Middle frontal gyrus (tissue), 1 donor: ENCODE data around the gene VSTM2B.

Experiments
- DNase-seq: peaks from one replicate; pipeline ENCODE4 v3.0.0-alpha.2; 2015; ENCODE audit warnings: low spot score; ENCODE audit errors: extremely low spot score

VSTM2B gene

GRCh38 chr19:29587518-29587986 is 61.8 kb downstream of the VSTM2B start:
- DNase-seq: no peak

- DNase-seq: no peak
These were observed 62.3 kb downstream of the VSTM2B start for GRCh38 chr19:29588095-29588494.

DNA sequence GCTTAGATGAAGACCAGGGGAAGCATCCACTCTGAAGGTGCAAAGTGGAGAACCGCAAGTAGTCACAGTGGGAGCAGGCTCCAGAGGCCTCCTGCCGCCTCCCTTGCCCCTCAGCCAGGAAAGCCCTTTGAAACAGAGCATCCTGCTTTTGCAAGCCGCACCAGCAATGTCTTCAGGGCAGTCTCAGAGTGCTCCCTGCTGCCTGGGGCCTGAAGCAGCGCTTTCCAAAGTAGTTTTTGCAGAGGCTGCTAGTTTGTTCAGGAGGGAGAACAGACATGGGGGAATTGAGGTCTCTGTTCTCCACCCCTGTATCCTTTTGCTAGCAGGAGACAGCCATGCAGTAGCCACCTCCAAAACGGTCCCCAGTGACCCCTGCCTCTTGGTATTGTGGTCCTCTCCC is 64.5 kb downstream of the VSTM2B start:
- no peak for DNase-seq

GRCh38 chr19:29591670-29592069 is 65.9 kb downstream of the VSTM2B start:
- no peak for DNase-seq

GRCh38 chr19:29593869-29594268 is 68.1 kb downstream of the VSTM2B start:
- DNase-seq: no peak

- DNase-seq: no peak
These were observed 70.4 kb downstream of the VSTM2B start for GRCh38 chr19:29596080-29596727.

GRCh38 chr19:29596885-29597525 is 71.2 kb downstream of the VSTM2B start:
- DNase-seq: peak; percentile 13

GRCh38 chr19:29598036-29598435 is 72.2 kb downstream of the VSTM2B start:
- DNase-seq: no peak

- DNase-seq: no peak
These were observed 72.7 kb downstream of the VSTM2B start for GRCh38 chr19:29598496-29598895.

DNA sequence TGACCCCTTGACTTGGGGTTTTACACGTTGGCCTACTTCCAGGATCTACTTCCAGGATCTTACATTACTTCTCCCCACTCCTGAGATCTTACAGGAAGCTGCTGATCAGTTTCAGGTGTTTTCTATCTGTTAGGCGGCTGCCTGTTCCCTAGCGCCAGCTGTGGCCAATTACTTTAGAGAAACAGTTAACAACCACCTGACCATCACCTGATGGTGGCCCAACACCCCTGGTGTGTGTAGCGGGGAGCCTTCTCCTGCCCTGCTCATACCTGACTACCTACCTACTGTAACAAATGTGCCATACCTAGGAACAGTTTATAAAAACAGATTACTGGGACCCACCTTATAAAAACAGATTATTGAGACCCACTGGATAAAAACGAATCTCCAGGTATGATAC is 77.5 kb downstream of the VSTM2B start:
- DNase-seq: no peak

GRCh38 chr19:29605653-29606419 is 80.0 kb downstream of the VSTM2B start, which contains the start of gene POP4:
Gene POP4, plus strand, starts transcription at chr19:29606283. Its CDS starts 36 bp downstream, at chr19:29606319.
- peak; percentile 98 for DNase-seq

DNA sequence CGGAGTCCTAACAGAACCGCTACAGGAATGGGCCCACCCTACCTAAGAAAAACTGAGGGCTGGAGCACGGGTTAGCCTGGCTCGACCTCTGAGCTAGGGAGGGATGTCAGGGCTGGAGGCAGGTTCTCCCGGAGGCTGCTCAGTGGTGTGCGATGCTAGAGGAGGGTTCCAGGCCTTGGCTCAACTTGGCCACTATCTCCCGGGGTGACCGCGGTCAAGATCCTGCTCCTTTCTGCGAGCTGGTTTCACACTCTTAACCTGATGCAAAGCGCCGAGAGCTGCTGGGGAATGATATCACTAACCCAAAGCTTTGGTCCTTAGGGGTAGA is 80.6 kb downstream of the VSTM2B start:
- no peak for DNase-seq

DNA sequence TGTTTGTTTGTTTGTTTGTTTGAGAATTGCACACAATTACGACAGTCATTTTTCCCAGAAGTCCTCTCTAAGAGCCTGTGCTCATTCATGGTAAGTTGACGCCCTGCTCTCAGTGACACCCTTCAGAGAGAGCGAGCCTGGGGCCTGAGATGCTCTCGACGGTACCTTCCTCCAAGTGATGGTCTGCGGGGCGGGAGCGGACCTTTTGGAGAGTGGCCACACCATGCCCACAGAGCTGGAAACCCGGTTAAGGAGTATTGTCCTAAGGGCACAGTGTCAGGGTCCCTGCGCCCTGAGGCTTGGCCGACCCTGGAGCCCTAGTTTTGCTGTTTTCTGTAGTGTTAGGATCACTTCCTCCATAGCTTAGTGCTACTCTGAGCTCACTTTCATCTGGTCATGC is 83.8 kb downstream of the VSTM2B start:
- DNase-seq: no peak

DNA sequence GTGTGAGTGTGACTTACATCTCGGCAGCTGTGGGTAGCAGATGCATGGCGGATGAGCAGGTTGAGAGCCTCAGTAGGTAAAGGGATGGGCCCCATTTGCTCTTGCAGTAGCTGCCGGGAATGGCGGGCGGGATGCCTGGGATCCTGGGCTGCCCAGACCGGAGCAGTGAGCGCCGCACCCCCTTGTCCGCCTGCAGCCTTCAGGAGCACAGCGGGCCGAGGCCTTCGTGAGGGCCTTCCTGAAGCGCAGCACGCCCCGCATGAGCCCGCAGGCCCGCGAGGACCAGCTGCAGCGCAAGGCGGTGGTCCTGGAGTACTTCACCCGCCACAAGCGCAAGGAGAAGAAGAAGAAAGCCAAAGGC is 84.4 kb downstream of the VSTM2B start:
- no peak for DNase-seq

GRCh38 chr19:29610574-29611271 is 84.9 kb downstream of the VSTM2B start:
- DNase-seq: peak; percentile 69

DNA sequence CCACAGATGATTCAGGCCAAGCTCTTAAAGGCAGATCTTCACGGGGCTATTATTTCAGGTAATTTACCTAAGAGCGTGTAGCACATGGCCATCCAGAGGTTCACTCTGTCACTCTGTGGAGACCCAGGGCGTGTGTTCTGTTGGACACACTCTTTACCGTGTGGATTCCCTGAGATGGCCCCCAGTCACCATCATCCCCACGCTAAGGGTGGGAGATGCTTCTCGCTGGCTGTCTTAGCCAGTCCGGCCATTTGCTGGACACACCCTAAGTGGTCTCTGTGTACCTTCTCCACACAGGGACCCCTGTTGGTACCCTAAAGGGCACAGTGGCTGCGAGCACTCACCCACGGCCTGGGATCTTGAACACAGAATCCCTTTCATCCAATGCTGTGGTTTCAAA is 86.3 kb downstream of the VSTM2B start:
- no peak for DNase-seq

GRCh38 chr19:29612801-29613595 is 87.2 kb downstream of the VSTM2B start:
- DNase-seq: no peak

DNA sequence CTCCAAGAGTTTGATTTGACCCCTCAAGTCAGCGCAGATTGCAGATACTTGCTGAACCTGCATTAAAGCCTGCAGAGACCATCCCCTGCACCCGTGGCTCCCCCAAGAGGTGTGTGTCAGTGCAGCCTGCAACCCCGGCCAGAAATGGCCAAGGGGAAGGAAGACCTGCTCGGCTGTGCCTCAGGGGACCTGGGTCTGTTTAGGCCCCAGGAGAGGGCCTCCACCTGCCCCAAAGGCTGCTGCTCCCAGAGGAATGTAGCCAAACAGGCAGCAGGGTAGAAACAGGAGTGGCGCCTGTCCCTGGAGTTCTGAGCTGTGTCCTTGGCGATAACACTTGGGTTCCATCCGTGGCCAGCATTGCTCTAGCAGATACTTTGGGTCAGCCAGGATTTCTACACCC is 88.3 kb downstream of the VSTM2B start:
- no peak for DNase-seq
